ENCODE results near the gene RAD18. TPM values are rescaled to one million over a fixed set of nuclear protein-coding genes. Genes with fewer than 3 reads are reported as not detected.

The RAD18 gene
- total RNA-seq, 1 experiment from 2014 or later: 13.6 TPM

DNA sequence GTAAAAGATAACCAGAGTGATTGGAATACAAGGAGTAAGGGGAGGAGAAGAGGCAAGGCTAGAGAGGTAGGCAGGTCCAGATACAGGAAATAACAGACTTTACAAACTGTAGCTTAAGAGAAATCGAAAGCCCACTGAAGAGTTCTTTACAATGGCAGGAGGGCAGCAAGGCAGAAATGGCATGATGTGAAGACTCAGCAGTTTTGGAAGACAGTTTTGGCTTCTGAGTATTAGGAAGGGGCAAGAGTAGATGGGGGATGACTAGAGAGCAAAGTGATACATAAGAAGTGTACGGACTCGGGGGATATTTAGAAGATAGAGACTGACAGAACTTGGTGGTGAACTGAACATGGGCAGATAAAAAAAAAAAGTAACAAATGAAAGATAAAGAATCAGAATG, 54.1 kb downstream of the RAD18 start:
- no peak for DNase-seq (ENCODE audit: extremely low read depth, low read depth)

- no peak for DNase-seq (ENCODE audit: extremely low read depth, low read depth)
Measured at GRCh38 chr3:8903191-8903590, 60.1 kb downstream of the RAD18 start.

DNA sequence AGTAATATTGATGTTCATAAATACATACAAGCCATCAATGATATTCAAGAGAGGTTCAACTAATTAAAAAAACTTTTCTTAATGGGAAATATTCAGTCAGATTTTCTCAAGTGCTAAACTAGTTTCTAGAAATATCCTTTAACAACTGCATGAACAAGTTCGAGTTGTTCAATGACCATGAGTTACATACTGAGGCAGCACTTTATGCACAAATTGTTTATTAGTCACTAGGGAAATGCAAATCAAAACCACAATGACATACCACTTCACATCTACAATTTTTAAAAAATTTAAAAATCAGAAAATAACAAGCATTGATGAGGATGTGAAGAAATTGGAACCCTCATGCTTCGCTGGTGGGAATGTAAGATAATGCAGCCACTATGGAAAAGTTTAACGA, 62.4 kb downstream of the RAD18 start:
- DNase-seq (ENCODE audit: extremely low read depth, low read depth): no peak

- DNase-seq (ENCODE audit: extremely low read depth, low read depth): no peak
Measured at GRCh38 chr3:8899876-8900460, 63.3 kb downstream of the RAD18 start.

DNA sequence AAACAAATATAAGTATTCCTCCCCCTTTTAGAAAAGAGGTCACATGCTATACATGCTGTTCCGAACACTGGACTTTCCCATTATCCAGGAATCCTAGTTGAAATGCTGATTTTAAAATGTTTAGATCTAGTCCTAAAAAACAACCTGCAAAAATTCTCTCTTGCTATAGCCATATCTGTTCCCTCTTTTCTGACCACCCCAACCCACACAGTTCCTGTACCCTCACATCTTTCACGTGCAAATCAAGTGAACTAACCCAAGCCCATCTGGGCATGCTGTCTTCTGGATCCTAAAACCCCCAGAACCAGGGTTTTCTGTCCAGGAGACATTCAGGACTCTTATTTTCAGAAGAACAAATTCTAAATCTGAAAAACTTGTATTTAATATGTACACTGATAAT, 67.4 kb downstream of the RAD18 start:
- DNase-seq (ENCODE audit: extremely low read depth, low read depth): no peak

DNA sequence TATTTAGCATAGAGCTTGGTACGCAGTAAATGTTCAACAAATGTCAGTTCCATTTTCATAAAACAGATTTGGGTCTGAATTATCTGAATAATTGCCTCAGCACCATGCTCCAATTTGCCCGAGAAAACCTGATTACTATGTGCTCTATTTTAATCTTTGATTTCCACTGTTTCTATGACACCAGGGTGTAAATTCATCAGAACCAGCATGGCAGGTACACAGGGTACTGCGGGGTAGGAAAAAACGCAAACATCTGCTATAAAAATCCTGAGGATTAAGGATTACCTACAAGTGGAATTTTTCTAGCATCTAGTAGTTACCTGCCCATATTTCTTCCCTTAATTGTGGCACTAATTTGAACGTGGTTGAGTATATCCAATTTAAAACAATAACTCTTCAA, 70.3 kb downstream of the RAD18 start:
- no peak for DNase-seq (ENCODE audit: extremely low read depth, low read depth)

DNA sequence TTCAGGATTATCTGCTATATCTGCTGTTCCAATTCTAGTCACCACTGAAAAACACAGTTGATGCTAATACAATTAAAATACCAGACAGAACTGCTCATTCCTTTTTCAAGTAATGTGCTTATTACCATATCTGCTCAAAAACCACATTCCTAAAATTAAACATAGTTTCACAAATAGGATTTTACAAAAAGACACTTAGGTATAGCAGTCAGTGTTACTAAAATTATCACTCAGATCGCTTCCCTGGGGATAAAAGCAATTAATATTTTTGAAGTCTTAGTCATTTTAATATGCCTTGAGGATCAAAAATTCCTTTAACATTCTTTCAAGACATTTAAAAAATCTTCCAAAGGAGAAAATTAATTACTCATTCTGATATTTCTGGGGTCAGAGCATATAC, 71.5 kb downstream of the RAD18 start:
- DNase-seq (ENCODE audit: extremely low read depth, low read depth): no peak

- DNase-seq (ENCODE audit: extremely low read depth, low read depth): no peak
Measured at GRCh38 chr3:8891303-8891702, 72.0 kb downstream of the RAD18 start.

DNA sequence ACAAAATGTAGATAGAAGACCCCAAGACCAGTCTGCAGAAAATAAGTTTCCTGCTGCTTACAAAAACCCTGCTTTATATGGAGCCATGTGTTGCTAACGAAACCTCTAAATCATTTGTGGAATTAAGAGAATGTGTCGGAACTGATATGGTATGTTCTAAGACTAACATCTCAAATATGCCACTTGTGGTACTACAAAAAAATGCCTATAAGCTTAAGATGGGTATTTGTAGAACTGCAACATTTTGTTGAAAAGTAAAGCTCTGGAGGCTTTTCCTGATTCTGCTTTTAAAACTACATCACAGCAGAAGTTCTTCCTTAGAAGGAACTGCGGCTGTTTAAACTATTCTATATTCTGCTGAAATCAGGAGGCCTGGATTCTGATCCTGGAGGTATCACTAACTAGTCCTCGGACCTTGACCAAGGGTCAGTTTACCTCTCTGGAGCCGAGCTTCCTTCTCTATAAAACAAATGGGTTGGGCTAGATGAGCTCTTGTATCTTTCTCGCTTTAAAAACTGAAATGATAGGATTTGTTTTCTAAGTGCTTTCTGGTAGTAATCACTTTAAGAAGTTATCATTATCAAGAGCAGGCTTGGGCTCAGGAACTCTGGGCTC, 74.9 kb downstream of the RAD18 start:
- DNase-seq (ENCODE audit: extremely low read depth, low read depth): no peak

DNA sequence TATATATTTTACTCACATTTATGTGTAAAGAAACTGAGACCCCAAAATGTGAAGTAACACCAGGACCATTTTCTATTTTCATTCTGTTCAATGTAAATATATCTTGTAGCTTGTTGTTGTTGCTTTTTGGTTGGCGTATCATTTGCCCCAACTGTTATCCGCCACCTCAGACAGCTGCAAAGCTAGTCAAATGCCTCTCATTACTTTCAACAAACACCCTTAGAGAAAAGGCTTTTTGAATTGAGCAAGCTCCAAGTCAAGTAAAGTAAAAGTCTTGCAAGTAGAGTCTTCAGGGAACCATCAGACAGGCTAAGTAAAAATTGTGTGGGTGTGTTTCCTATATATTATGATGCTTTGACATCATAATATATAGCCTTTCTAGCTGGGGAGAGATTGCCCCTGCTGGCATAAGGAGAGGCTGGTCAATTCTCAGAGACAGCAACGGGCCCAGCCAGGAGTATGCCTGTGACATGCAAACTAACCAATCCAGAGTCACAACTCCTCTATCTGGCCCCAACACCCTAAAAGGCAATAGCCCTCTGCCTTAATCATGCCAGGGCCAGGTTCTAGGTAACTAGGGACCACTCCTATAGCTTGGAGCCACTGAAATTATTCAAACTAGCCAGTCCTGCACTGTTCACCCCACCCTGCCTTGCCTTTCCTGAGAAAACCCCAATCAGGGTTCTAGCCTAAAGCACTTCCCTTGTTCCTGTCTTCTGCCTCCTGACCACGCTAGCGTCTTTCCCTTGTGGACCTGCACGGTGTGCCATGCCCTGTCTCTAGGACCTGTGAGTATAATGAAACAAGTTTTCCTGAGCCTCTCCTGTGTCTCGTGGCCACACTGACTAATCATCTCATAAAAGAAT, 75.6 kb downstream of the RAD18 start:
- DNase-seq (ENCODE audit: extremely low read depth, low read depth): no peak

DNA sequence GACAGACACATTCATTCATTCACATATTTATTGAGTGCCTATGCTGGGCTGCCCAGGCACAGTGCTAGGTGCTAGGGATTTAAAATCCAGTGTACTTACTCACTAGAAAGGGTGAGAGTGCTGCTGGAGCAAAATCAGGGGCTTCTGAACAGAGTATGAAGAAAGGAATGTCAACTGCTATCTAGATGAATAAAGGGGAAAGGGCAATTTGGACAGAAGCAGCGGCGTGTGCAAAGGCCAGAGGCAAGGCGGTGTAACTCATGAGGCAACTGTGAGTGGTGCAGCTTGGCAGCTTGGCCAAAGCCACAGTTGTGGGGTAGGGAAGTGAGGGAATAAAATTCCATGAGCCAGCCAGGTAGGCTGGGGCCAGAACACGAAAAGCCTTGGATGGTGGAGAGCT, 76.7 kb downstream of the RAD18 start:
- no peak for DNase-seq (ENCODE audit: extremely low read depth, low read depth)

DNA sequence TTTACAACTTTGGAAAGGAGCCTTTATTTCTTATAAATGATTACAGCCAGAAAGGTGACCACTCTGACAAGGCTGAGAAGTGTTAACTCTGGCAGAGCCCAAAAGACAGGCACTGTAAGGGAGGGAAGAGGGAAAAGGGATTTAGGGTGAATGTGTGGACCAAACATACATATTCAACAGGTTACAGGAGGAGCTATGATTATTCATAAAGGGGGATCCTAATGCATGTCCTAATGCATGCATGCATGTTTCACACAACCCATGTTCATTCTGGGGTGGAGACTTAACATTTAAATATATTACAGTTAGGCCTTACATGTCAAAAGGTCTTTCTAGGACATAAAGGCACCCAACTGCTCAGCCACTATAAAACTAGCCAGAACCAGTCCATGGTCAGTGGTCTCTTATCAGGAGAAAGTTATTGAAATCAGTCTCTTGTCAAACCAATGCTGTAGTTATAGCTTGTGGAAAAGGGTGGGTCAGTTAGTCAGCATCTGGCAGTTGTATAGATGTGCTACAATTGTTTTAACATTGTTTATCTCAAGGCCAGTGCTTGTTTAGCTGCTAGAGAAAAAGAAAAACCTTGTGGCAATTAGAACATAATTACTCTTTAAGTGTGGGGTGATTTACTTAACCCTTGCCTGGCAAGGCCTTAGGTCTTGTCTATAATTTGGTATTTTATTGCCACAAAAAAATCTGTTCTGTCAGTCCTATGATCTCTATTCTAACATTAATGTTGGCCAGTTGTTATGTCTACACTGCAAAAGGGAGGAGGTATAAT, 77.5 kb downstream of the RAD18 start:
- no peak for DNase-seq (ENCODE audit: extremely low read depth, low read depth)

DNA sequence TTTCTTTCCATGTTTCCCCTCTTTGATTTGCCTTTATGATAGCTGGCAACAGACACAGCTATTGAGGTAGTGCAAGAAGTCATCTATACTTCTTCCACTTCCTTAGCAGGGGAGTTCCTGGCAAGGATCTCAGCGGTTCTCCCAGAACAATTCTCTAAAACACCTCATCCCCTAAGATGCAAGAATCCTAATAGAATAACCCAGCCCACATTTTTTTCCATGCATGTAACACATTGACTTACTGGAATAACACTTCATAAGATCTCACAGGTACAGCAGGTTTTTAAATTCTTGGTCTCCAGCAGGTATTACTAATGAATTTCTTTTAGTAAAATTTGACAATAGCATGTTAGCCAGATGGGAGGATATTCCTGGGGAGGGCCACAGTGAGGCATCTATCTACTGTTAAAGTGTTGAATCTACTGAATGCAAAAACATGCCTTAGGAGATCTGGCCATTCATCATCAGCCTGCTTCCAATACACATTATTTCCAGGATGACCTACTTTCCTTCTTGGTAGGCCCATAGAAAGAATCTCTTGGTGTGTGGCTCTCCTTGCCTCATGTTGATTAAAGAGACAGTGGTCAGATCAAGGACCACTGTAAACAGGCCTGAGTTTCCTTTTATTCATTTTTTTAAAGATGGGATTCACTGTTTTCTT, 78.5 kb downstream of the RAD18 start:
- no peak for DNase-seq (ENCODE audit: extremely low read depth, low read depth)

DNA sequence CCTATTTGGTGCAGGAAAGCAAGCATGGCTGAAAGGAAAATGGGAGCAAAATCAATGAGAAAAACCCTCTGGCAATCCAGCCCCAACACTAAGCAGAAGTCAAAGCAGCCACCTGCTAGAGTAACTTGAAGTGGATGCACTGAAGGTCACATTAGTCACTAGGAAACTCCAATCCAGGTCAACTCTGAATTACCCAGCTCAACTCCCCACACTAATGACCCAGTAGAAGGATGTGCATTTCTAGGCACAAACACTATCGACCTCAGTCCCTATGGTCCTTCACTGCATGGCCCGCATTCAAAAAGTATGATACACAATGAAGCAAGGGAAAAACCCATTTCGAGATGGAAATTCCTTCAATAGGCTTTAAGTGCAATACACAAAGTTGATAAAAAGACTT, 80.6 kb downstream of the RAD18 start:
- DNase-seq (ENCODE audit: extremely low read depth, low read depth): no peak

GRCh38 chr3:8882171-8882593, 81.1 kb downstream of the RAD18 start:
- DNase-seq (ENCODE audit: extremely low read depth, low read depth): no peak

- DNase-seq (ENCODE audit: extremely low read depth, low read depth): no peak
Measured at GRCh38 chr3:8879347-8879944, 83.8 kb downstream of the RAD18 start.

GRCh38 chr3:8875836-8876235, 87.4 kb downstream of the RAD18 start:
- no peak for DNase-seq (ENCODE audit: extremely low read depth, low read depth)

DNA sequence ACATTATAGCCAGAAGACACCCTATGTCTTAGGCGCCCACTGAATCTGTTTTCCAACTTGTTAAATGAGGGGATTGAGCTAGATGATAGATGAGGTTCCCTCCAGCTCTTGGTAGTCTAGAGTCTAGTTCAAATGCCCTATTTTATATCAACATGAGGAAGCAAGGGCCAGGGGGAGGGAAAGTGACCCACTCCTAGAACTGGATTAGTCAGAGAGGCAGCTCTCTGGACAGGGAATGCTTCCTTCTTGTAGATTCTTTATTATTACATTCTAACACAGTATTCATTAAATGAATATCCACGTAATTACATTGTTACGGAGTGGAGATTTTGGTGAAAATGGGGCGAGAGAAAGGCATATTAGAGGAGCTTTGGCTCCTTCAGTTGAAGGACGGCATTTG, 89.5 kb downstream of the RAD18 start:
- no peak for DNase-seq (ENCODE audit: extremely low read depth, low read depth)

DNA sequence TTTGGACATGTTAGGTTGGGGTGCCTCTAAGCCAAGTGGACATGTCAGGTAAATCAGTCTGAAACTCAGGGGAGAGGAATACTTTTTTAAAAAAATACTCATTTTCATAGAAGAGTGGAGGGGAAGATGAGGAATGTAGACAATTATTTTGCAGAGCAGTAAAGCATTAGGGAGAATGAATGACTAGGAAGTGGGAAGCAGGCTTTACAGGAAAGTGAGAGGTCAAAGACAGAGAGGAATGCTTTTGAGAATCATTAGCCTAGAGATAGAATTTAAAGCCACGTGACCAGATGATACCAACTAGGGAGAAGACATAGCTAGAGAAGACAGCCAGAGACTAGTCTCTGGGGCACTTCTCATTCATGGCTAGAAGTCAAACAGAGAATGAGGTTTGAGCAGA, 91.0 kb downstream of the RAD18 start:
- DNase-seq (ENCODE audit: extremely low read depth, low read depth): no peak

- no peak for DNase-seq (ENCODE audit: extremely low read depth, low read depth)
Measured at GRCh38 chr3:8871306-8871705, 92.0 kb downstream of the RAD18 start.
